PC-3 (cell line): ENCODE measurements around the gene PODXL2. TPM values are rescaled to one million over a fixed set of nuclear protein-coding genes. Genes with fewer than 3 reads are reported as not detected.

ENCODE experiments used
- ATAC-seq: fragments of 200-7000 bp; cut with Tn5 transposase; 2 replicates; pipeline ENCODE4 v1.9.1; 2020; ENCODE audit warnings: mild to moderate bottlenecking, moderate library complexity
- BruUV-seq: library from RNA; stranded (reverse); fragments of 400-500 nt; replicated peaks from 2 replicates; lab custom pipeline; 2021; lab: Mats Ljungman, UMichigan
- CTCF ChIA-PET: fragments of 300-600 bp; sonication (Branson Sonifier 250); formaldehyde crosslinking; loops from one replicate; lab custom pipeline; 2022; ENCODE audit warnings: antibody characterized with exemption; lab: Charles Lee
- POLR2A ChIA-PET: fragments of 300-600 bp; sonication (Branson Sonifier 250); formaldehyde crosslinking; loops from one replicate; lab custom pipeline; 2022; ENCODE audit warnings: antibody characterized with exemption; ENCODE audit not compliant: unreplicated experiment; lab: Charles Lee
- DNase-seq: peaks from one replicate; pipeline ENCODE4 v3.0.0-alpha.2; 2015
- H2AFZ ChIP-seq: fragments of 300-600 bp; sonication (generic); 2 replicates; pipeline ENCODE4 v1.6.0; 2016; ENCODE audit warnings: antibody characterized with exemption, low read length
- H3F3A ChIP-seq: fragments of 300-600 bp; sonication (generic); one replicate; pipeline ENCODE4 v1.6.0; 2017; ENCODE audit warnings: antibody characterized with exemption, low read length, control low read depth, mild to moderate bottlenecking; ENCODE audit not compliant: unreplicated experiment
- H3K27ac ChIP-seq: fragments of 300-600 bp; sonication (generic); 2 replicates; pipeline ENCODE4 v1.5.1; 2016; ENCODE audit warnings: mild to moderate bottlenecking, low read length
- H3K27me3 ChIP-seq: fragments of 300-600 bp; sonication (generic); 2 replicates; pipeline ENCODE4 v1.6.1; 2016; ENCODE audit warnings: low read length, mixed read lengths
- H3K36me3 ChIP-seq: fragments of 300-600 bp; sonication (generic); 2 replicates; pipeline ENCODE4 v1.6.1; 2016; ENCODE audit warnings: low read depth, mixed run types, low read length, mixed read lengths
- H3K4me1 ChIP-seq: fragments of 300-600 bp; sonication (generic); 2 replicates; pipeline ENCODE4 v1.5.1; 2016; ENCODE audit warnings: low read length; ENCODE audit not compliant: insufficient read depth
- H3K4me2 ChIP-seq: fragments of 300-600 bp; sonication (generic); 2 replicates; pipeline ENCODE4 v1.6.0; 2016; ENCODE audit warnings: low read length
- H3K4me3 ChIP-seq: fragments of 300-600 bp; sonication (generic); 2 replicates; pipeline ENCODE4 v1.5.1; 2016; ENCODE audit warnings: mild to moderate bottlenecking, low read length, mixed read lengths
- H3K79me2 ChIP-seq: fragments of 300-600 bp; sonication (generic); 2 replicates; pipeline ENCODE4 v1.6.1; 2017; ENCODE audit warnings: low read length, mixed read lengths
- H3K9ac ChIP-seq: fragments of 300-600 bp; sonication (generic); 2 replicates; pipeline ENCODE4 v1.6.0; 2016; ENCODE audit warnings: mild to moderate bottlenecking, low read length
- H3K9me2 ChIP-seq: fragments of 300-600 bp; sonication (generic); replicated peaks from 2 replicates; pipeline ENCODE4 v1.6.1; 2016; ENCODE audit warnings: mixed run types, low read length, mixed read lengths
- H3K9me3 ChIP-seq: fragments of 300-600 bp; sonication (generic); 2 replicates; pipeline ENCODE4 v1.6.1; 2016; ENCODE audit warnings: low read length, mixed read lengths
- H4K20me1 ChIP-seq: fragments of 300-600 bp; sonication (generic); 2 replicates; pipeline ENCODE4 v1.6.1; 2016; ENCODE audit warnings: low read length, mixed read lengths
- EZH2 ChIP-seq: fragments of 300-600 bp; sonication (generic); IDR thresholded peaks from one replicate; pipeline ENCODE4 v1.6.1; 2017; ENCODE audit warnings: antibody characterized with exemption, mild to moderate bottlenecking, low read length; ENCODE audit not compliant: unreplicated experiment
- EZH2phosphoT487 ChIP-seq: fragments of 300-600 bp; sonication (generic); IDR thresholded peaks from 2 replicates; pipeline ENCODE4 v1.6.1; 2018; ENCODE audit warnings: mild to moderate bottlenecking, antibody characterized with exemption, low read length, borderline replicate concordance
- intact Hi-C: fragments of 100-400 bp; cut with micrococcal nuclease; formaldehyde crosslinking; loops from 2 replicates; pipeline ENCODE4 v1.9.0; 2023
- total RNA-seq: library from RNA; depleted of rRNA; stranded (reverse); fragments of >200 nt; gene quantifications from 2 replicates; pipeline ENCODE4 v1.2.3, GENCODE V29; 2014
- TF ChIP-seq, protein P1 (sequence below): fragments of 300-600 bp; sonication (generic); conservative IDR thresholded peaks from 2 replicates; pipeline ENCODE4 v1.5.1; 2017; ENCODE audit warnings: antibody characterized with exemption, low read depth, mild to moderate bottlenecking, low read length

The PODXL2 gene
- total RNA-seq, 1 experiment from 2014 or later: 32.4 TPM

DNA sequence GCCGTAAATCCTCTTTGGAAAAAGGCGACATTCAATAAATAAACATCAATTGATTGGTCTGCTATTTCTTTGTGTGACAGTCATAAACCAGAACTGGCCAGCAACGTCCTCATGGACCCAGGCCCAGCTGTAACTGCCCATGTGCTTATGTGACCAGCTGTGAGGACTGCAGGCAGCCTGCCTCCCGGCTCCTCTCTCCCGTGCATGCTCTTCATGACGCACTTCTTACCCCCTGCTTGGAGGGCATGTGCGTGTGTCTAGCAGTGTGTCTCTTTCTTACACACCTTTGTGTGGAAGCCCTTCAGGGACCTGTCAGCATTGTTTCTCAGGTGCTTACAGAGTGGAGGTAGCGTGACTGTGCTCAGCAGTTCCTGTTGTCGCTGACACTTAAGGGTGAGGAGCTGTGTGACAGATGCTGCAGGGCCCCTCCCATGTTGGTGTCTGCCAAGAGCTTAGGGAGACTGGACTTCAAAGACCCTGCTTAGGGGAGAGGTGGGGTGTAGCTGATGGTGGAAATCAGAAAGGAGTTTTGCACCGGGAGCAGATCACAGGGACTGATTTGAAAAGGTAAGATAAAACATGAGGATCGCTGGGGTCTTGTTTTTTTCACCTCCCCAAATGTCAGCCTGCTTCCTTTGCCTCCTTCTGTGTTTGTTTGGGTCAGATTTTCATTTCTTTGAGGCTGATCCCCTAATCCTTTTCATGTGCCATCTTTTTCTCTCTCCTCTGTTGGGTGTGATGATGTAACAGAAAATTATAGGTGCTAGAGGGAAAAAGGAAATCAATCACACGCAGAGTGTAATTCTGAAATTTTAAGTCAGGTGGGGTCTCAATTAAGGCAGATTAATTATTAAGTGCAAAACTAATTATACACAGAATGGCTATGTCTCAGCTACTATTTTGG, 2.1 kb downstream of the PODXL2 start:
- DNase-seq (no peak), ATAC-seq (no peak)
- Histone ChIP-seq H3K36me3 (no peaks in the 10 kb centered on the region), H3K27ac (no peak overlapping the region), H3K4me3 (no peak overlapping the region), H3K9me3 (no peaks in the 10 kb centered on the region), H3K27me3 (no peaks in the 10 kb centered on the region), H3F3A (no peaks in the 10 kb centered on the region), H2AFZ (no peak overlapping the region), H3K79me2 (0 out of 2 replicates have a peak, but pooled peaks cover 11% of the 10 kb centered on the region), H3K9me2 (no peaks in the 10 kb centered on the region), H3K4me1 (no peaks in the 10 kb centered on the region; the same call in 1 of the 2 replicates), H3K9ac (no peak overlapping the region), H4K20me1 (no peaks in the 10 kb centered on the region), H3K4me2 (no peak overlapping the region)
- no TSS peak for BruUV-seq
- TF ChIP-seq, protein P1, sequence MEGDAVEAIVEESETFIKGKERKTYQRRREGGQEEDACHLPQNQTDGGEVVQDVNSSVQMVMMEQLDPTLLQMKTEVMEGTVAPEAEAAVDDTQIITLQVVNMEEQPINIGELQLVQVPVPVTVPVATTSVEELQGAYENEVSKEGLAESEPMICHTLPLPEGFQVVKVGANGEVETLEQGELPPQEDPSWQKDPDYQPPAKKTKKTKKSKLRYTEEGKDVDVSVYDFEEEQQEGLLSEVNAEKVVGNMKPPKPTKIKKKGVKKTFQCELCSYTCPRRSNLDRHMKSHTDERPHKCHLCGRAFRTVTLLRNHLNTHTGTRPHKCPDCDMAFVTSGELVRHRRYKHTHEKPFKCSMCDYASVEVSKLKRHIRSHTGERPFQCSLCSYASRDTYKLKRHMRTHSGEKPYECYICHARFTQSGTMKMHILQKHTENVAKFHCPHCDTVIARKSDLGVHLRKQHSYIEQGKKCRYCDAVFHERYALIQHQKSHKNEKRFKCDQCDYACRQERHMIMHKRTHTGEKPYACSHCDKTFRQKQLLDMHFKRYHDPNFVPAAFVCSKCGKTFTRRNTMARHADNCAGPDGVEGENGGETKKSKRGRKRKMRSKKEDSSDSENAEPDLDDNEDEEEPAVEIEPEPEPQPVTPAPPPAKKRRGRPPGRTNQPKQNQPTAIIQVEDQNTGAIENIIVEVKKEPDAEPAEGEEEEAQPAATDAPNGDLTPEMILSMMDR: no peak
- TF ChIP-seq EZH2 (no peak), EZH2phosphoT487 (no peak)
- intact Hi-C loops: no loop called here
- ChIA-PET CTCF (no interaction called here), POLR2A (interaction anchor here (0.6 kb wide), 1 partner anchor 345 kb away, joined by 3 read pairs; no protein-coding TSS in a partner anchor)

DNA sequence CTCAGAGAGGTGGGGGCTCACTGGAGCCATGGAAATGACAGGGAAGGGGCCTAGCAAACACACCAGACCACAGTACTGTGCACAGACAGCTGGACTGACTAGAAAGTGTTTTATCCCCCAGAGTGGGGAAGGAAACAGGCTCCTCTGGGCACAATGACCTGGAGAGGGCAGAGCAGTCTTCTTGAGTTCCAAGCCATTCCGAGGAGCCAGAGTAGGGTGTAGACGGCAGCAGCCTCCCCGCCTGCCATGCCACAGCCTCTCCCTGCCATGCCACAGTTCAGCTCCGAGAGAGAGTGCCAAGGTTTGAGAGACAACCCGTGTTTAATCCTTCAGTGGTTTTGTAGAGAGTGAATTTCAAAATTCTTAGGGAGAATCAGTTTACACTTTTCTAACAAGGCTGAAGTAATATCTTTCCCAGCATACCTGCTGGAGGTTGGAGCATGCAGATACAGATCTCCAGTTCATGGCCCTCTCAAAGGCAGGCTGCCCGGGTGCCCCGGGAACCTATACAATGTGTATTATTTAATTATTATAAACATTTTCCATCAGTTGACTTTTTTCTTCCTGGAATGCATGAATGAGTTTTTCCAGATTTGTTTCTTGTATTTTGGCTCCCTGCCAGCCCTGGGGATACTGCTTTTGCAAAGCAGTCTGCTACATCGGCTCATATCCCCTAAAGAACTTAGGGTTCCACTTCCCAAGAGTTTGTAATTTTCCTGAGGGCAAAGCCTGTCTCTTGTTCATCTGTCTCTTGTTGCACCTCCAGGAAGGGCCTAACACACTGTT, 3.2 kb downstream of the PODXL2 start:
- Histone ChIP-seq H3K27ac (no peak overlapping the region), H3K9me3 (no peaks in the 10 kb centered on the region), H3K4me1 (no peaks in the 10 kb centered on the region; the same call in 1 of the 2 replicates), H3F3A (no peaks in the 10 kb centered on the region), H3K4me2 (no peak overlapping the region), H3K36me3 (no peaks in the 10 kb centered on the region), H3K9ac (no peak overlapping the region), H3K79me2 (0 out of 2 replicates have a peak, but pooled peaks cover 11% of the 10 kb centered on the region), H3K9me2 (no peaks in the 10 kb centered on the region), H2AFZ (no peak overlapping the region), H3K27me3 (no peaks in the 10 kb centered on the region), H3K4me3 (no peak overlapping the region), H4K20me1 (no peaks in the 10 kb centered on the region)
- intact Hi-C loops: no loop called here
- POLR2A ChIA-PET: no interaction called here
- ATAC-seq (no peak), DNase-seq (no peak)
- no TSS peak for BruUV-seq
- TF ChIP-seq EZH2 (no peak), EZH2phosphoT487 (no peak)
- TF ChIP-seq, protein P1: no peak
- CTCF ChIA-PET: no interaction called here
